MM.1S (cell line): ENCODE measurements around the gene TNPO2.

Experiments
- DNase-seq: peaks from one replicate; pipeline ENCODE4 v3.0.0-alpha.2; 2015
- H2AFZ ChIP-seq: fragments of 300-600 bp; sonication (generic); 2 replicates; pipeline ENCODE4 v1.6.0; 2016; ENCODE audit warnings: antibody characterized with exemption, low read length
- H3F3A ChIP-seq: fragments of 300-600 bp; sonication (generic); 2 replicates; pipeline ENCODE4 v1.6.1; 2016; ENCODE audit warnings: mild to moderate bottlenecking, antibody characterized with exemption, low read length, moderate library complexity, mixed read lengths; ENCODE audit not compliant: insufficient read depth
- H3K27ac ChIP-seq: fragments of 300-600 bp; sonication (generic); 2 replicates; pipeline ENCODE4 v1.5.1; 2016; ENCODE audit warnings: mild to moderate bottlenecking, low read length
- H3K27me3 ChIP-seq: fragments of 300-600 bp; sonication (generic); replicated peaks from 2 replicates; pipeline ENCODE4 v1.6.0; 2016; ENCODE audit warnings: low read length; ENCODE audit not compliant: insufficient read depth
- H3K36me3 ChIP-seq: fragments of 300-600 bp; sonication (generic); replicated peaks from 2 replicates; pipeline ENCODE4 v1.6.1; 2016; ENCODE audit warnings: mild to moderate bottlenecking, low read length, mixed read lengths; ENCODE audit not compliant: insufficient read depth
- H3K4me1 ChIP-seq: fragments of 300-600 bp; sonication (generic); 2 replicates; pipeline ENCODE4 v1.6.1; 2016; ENCODE audit warnings: low read length, mixed read lengths
- H3K4me2 ChIP-seq: fragments of 300-600 bp; sonication (generic); 2 replicates; pipeline ENCODE4 v1.6.0; 2016; ENCODE audit warnings: low read depth, low read length
- H3K4me3 ChIP-seq: fragments of 300-600 bp; sonication (generic); 2 replicates; pipeline ENCODE4 v1.5.1; 2016; ENCODE audit warnings: low read length, mixed read lengths
- H3K79me2 ChIP-seq: fragments of 300-600 bp; sonication (generic); 2 replicates; pipeline ENCODE4 v1.6.1; 2016; ENCODE audit warnings: mixed run types, low read length, mixed read lengths
- H3K9ac ChIP-seq: fragments of 300-600 bp; sonication (generic); 2 replicates; pipeline ENCODE4 v1.6.1; 2016; ENCODE audit warnings: low read length, mixed read lengths
- H3K9me2 ChIP-seq: fragments of 300-600 bp; sonication (generic); replicated peaks from 2 replicates; pipeline ENCODE4 v1.6.1; 2016; ENCODE audit warnings: mild to moderate bottlenecking, low read length, mixed read lengths; ENCODE audit not compliant: insufficient read depth
- H3K9me3 ChIP-seq: fragments of 300-600 bp; sonication (generic); replicated peaks from 2 replicates; pipeline ENCODE4 v1.6.1; 2016; ENCODE audit warnings: mild to moderate bottlenecking, low read length, mixed read lengths; ENCODE audit not compliant: insufficient read depth
- H4K20me1 ChIP-seq: fragments of 300-600 bp; sonication (generic); 2 replicates; pipeline ENCODE4 v1.6.1; 2016; ENCODE audit warnings: mild to moderate bottlenecking, low read length, moderate library complexity, mixed read lengths; ENCODE audit not compliant: insufficient read depth
- CTCF ChIP-seq: fragments of 300-600 bp; sonication (generic); IDR thresholded peaks from 2 replicates; pipeline ENCODE4 v1.5.1; 2016; ENCODE audit warnings: antibody characterized with exemption, low read length, mixed read lengths
- EZH2 ChIP-seq: fragments of 300-600 bp; sonication (generic); optimal IDR thresholded peaks from 2 replicates; pipeline ENCODE3; 2017; ENCODE audit warnings: low read depth, mild to moderate bottlenecking, antibody characterized with exemption, low read length, mixed read lengths
- EZH2phosphoT487 ChIP-seq: fragments of 300-600 bp; sonication (generic); IDR thresholded peaks from 2 replicates; pipeline ENCODE4 v1.6.1; 2018; ENCODE audit warnings: antibody characterized with exemption, low read length

The TNPO2 gene

GRCh38 chr19:12745166-12745897, 21.6 kb upstream of the TNPO2 start:
- Histone ChIP-seq H2AFZ (no peak overlapping the region), H3K79me2 (no peaks in the 10 kb centered on the region), H3K9ac (no peak overlapping the region), H3K9me3 (no peaks in the 10 kb centered on the region), H3K36me3 (no peaks in the 10 kb centered on the region), H3K9me2 (no peaks in the 10 kb centered on the region), H3K4me3 (no peak overlapping the region), H3K4me2 (no peak overlapping the region), H4K20me1 (no peaks in the 10 kb centered on the region), H3F3A (no peaks in the 10 kb centered on the region), H3K4me1 (no peaks in the 10 kb centered on the region), H3K27ac (no peak overlapping the region), H3K27me3 (peaks cover 8% of the 10 kb centered on the region)
- TF ChIP-seq EZH2, result no peak
- TF ChIP-seq CTCF, result no peak
- TF ChIP-seq EZH2phosphoT487, result no peak
- no peak for DNase-seq

DNA sequence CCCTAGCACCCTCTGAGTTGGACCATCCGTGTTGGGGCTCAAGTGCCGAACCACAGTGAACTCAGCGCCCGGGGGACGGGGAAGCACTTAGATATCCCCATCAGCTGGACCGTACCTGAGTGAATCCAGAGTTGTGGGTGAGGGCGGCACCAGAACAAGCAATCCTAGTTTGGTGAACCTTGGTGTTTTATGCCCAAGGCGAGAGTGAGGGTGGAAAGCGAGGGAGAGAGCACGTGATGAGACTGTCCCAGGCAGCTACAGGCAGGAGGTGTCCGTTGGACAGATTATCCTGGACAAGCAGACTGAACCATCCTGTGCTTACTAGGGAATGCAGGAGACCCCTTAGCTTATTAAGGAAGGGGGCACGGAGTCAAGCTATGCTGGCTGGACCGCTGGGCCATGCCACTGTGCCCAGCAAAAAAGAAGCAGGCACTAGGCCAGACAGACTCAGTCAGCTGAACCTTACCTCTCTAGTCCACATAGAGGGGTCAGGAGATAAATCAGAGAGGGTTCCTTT, 14.2 kb upstream of the TNPO2 start:
- no peak for DNase-seq
- Histone ChIP-seq H3K79me2 (peaks cover 36% of the 10 kb centered on the region), H3K4me2 (peak overlapping the region; percentile 81), H3K4me3 (peak overlapping the region; percentile 86), H3K9me2 (no peaks in the 10 kb centered on the region), H3K4me1 (peaks cover 15% of the 10 kb centered on the region), H3K9ac (peak overlapping the region; percentile 76), H3K36me3 (peaks cover 3% of the 10 kb centered on the region; the same call in 1 of the 2 replicates), H4K20me1 (peaks cover 3% of the 10 kb centered on the region; the same call in 1 of the 2 replicates), H3K27me3 (no peaks in the 10 kb centered on the region), H3K27ac (peak overlapping the region; percentile 69; the same call in 1 of the 2 replicates), H3K9me3 (no peaks in the 10 kb centered on the region), H2AFZ (peak overlapping the region; percentile 63), H3F3A (peaks cover 3% of the 10 kb centered on the region; the same call in 1 of the 2 replicates)
- TF ChIP-seq EZH2phosphoT487, result no peak
- TF ChIP-seq EZH2, result no peak
- TF ChIP-seq CTCF, result no peak

DNA sequence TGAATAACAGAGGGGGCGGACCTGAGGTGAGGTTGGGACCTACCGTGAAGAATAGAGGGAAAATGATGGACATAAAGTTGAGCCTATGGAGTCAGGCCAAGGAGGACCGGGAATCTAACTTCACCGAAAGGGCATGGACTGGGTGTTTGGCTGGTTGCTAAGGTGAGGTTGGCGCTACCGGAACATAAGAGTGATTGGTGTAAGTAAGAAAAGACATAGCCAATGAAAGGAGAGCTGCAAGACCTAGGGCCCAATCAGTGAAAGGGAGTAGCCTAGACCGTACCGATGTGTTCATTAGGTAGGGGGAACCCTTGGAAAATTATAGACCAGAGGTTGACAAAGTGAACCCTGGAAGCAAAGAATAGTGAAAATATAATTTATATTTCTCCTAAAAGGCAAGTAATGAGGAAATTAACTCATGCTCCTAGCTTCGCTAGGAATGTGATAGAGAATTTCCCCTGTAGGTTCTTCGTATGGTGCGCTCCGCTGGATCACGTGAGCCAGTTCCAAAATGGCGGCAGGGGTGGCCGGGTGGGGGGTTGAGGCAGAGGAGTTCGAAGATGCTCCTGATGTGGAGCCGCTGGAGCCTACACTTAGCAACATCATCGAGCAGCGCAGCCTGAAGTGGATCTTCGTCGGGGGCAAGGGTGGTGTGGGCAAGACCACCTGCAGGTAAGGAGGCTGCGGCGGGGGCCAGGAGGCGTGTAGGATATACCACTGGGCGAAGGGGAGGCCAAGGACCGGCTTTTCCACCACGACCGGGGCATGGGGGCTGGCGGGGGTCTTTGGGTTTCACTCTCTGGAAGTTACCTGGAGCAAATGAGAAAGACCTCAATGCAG, 13.5 kb upstream of the TNPO2 start, which contains the start of gene GET3:
Gene GET3, plus strand, starts transcription at position 503 of the 840 bp plus-strand sequence. Its CDS starts 9 bp downstream, at position 512.
- Histone ChIP-seq H3F3A (peaks cover 3% of the 10 kb centered on the region; the same call in 1 of the 2 replicates), H3K4me3 (peak within 1 kb of the TSS; percentile 86), H3K9me2 (no peaks in the 10 kb centered on the region), H3K4me2 (peak within 1 kb of the TSS; percentile 81), H3K27me3 (no peaks in the 10 kb centered on the region), H3K9ac (peak within 1 kb of the TSS; percentile 76), H3K36me3 (peaks cover 3% of the 10 kb centered on the region; the same call in 1 of the 2 replicates), H3K27ac (peak within 1 kb of the TSS; percentile 69; the same call in 1 of the 2 replicates), H3K9me3 (no peaks in the 10 kb centered on the region), H2AFZ (peak within 1 kb of the TSS; percentile 63), H3K79me2 (peaks cover 42% of the 10 kb centered on the region), H3K4me1 (peaks cover 17% of the 10 kb centered on the region), H4K20me1 (peaks cover 7% of the 10 kb centered on the region; the same call in 1 of the 2 replicates)
- TF ChIP-seq EZH2phosphoT487 (no peak), CTCF (no peak), EZH2 (no peak)
- peak; percentile 96 for DNase-seq
